UCSD-AML1 (cell line): ENCODE measurements around the gene MFSD1.
"Not testable (repeated sequence)": the region's sequence is repeated elsewhere in the genome, so short reads cannot be mapped to it uniquely, and the experiment has no call there.

Experiments
- DNase-seq: peaks from one replicate; lab custom pipeline; 2025; ENCODE audit not compliant: unreplicated experiment; lab: John Stamatoyannopoulos, UW

MFSD1 gene

DNA sequence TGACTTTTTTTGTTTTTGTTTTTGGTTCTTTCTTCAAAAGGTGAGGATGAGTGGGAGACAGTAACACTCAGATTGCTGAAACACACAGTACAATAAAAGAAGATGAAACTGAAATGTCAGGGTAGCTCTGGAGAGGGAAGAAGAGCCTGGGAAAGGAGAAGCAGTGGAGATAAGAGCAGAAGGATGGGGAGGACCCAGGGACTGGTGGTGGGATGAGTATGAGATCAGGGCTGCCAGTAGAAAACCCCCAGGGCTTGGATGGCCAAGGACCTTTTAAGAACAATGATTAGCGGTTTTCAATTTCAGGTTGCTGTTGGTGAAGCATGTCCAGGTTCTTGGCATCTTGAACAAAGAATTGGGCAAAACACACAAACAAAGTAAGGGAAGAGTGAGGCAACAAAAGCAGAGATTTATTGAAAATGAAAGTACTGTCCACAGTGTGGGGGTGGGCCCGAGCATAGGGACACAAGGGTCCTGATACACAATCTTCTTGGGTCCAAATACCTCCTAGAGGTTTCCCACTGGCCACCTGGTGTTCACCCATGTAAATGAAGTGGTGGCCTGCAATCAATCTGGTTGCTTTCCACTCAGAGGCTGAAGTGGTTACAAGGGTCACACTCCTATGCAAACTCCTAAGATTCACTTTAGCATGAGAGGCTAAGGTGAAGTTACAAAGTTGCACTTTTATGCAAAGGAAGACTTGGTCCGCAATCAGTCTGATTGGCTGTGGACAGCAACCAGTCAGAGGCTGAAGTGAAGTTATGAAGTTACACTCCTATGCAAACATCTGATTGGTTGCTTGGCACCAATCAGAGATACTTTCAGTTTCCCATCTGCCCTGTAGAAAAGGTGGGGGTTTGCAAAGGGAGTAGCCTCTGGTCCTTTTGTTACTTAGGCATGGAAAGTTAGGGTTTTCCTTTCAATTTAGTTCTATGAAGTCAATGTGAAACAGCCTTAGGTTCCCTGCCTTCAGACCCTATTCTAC is 26.1 kb upstream of the MFSD1 start:
- no peak for DNase-seq

DNA sequence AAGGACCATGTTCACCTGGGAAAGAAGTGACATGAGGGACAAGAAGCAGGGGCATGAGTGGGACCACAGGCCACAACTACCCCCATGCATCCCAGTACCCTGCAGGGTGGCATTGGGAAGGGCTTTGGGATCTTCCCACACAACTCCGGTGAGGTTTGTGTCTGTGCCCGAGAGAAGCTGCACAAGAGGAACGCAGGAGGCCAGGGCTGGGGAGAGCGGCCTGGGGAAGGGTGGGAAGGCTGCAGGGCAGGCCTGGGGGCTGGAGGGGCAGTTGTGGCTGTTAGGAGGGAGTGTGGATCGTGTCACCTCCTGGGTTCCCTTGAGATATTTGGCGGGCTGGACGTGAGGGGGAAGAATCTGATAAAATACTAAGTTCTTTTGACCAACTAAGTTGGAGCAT is 25.3 kb upstream of the MFSD1 start:
- no peak for DNase-seq

DNA sequence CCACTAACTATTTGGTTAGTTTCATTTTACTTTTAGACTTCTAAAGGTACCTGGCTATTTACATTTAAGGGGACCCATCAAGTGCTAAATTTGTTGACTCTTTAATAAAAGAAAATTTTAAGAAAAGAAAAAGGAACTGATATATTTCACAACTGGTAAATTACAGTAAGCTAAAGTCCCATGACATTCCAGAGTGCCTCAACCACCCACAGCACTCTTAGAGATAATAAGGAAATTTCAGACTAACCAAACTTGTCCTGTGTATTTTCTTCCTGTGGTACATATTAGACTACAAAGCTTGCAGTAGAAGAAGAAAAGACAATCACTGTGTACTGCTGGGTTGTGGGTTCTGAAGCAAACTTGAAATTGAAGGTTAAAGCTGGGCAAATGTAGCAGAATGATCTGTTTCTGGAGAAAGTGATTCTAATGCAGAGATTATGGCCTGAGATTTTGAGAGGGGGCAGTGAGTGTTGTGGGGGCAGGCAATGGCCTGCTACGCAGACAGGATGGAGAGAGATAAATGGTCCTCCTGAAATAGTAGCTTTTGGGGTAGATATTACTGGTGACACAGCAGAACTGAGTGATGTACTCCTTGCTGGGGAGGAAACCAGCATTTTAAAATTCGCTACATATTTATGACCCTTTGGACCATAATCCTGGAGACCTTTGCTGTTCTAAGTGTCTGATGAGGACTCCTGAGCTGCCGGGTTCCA is 24.5 kb upstream of the MFSD1 start:
- no peak for DNase-seq

DNA sequence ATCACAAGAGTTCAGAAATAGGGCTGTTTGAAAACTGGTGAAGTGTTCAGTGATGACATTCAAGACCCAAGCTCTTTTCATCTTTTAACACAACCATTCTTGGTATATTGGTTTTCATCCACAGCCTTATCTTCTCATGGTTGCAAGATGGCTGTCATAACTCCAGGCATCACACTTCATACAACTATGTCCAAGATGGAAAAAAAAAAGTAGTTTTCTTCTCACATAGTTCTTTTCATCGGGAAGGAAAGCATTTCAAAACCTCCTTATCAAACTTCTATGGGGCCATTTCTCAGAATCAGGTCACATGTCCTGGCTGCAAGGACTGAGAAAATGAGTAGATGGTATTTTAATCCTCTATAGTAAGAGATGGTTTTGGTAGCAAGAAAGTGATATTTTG is 21.1 kb upstream of the MFSD1 start:
- no peak for DNase-seq

DNA sequence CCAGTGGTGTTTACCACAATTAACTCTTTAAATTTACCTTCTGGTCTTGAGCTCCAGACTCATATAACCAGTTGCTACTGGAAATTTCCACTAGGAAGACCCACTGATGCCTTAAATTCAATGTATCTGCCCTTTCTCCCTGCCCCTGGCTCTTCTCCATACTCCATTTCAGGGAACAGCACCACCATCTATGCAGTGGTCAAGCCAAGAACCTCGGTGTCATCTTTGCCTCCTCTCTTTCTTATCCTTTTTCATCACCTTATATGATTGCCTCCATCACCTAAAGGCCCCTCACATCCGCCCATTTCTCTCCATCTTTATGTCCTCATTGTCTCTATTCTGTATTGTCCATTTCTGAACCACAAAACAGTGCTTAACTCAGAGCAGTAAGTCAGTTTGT is 20.7 kb upstream of the MFSD1 start:
- DNase-seq, result no peak

DNA sequence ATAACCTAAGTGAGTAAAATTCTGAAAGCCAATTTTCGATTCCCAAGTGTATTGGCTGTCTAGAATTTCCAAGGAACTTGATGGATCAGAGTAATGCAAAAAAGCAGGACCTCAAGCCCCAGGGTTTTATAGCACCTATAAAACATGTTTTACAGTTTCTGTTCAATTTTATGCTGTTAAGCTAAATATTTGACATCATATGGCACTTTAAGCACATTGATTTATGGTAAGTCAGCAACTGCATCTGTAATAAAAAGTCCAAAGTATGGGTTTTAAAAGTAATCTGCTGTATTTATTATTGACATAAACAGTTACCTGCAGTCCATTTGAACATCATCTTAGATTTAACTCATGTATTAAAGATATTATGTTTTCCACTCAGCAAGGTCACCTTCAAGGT is 20.0 kb upstream of the MFSD1 start:
- no peak for DNase-seq

DNA sequence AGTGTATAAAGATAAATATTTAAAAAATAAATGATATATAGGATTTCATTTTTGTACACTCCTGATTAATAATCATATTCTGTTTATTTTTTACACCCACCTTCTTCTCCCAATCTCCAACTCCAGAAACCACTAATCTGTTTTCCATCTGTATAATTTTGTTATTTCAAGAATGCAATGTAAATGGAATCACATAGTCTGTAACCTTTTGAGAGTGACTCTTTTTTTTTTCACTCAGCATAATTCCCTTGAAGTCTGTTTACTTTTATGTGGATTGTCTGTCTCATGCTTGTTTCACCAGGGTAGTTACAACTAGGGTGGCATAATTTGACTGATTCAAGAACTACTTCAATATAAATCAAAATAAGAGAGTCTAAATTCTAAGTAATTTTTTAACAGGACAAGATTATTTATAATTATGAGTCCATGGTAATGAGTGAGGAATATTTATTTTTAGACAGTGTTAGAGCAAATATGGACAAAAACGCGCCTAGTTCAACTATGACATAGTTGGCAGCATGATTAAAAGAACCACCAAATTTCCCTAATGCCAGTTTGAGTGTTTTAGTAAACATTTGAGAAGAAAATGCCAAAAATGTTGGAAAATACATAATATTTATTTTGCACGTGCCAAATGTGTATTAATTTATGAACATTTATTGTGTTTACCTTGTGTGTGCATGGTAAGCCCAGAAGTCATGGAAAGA is 19.4 kb upstream of the MFSD1 start:
- DNase-seq, result no peak

DNA sequence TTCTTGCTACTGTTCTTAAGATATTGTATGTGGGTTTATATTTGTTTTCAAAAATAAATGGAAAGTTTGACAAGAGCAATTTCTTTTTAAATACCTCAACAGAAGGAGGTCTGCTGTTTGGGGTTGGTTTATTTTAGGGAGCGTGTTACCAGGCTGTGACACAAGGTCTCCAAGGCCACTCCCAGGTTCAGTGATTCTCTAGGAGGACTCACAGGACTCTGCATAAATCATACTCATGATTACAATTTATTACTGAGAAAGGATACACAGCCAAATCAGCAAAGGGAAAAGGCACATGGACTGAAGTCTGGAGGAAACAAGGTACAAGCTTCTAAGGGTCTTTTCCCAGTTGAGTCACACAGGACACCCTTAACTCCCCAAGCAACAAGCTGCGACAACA is 18.8 kb upstream of the MFSD1 start:
- no peak for DNase-seq

DNA sequence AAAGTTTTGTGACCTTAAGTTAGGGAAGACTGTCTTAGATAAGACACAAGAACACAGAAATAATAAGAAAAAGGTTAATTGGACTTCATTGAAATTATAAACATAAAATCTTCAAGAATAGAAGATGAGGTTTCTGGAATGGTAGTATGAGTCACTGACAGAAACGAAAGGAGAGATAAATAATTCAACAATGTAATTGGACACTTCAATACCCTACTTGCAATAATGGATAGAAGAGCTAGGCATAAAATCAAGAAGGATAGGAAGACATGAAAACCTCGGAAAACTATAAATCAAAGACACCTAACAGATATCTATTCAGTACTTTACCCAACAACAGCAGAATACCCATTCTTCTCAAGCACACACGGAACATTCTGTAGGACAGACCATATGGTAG is 15.9 kb upstream of the MFSD1 start:
- DNase-seq, result no peak

DNA sequence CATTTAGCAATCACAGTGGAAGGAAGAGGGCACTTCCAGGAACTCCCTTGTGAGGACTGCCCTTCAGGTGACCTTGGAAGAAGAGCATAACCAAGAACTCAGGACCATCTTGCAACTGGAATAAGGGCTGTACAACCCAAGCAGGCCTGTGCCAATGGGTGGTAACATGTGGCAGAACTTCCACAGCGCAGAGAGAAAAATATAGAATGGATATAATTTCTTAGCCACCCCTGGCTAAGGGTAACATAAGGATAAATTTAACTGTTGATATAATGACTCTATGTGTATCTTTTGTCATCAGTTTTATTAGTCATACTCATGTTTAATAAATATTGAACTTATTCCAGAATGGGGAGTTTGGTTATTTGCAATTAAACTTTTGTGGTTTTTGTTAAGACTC is 13.4 kb upstream of the MFSD1 start:
- no peak for DNase-seq

DNA sequence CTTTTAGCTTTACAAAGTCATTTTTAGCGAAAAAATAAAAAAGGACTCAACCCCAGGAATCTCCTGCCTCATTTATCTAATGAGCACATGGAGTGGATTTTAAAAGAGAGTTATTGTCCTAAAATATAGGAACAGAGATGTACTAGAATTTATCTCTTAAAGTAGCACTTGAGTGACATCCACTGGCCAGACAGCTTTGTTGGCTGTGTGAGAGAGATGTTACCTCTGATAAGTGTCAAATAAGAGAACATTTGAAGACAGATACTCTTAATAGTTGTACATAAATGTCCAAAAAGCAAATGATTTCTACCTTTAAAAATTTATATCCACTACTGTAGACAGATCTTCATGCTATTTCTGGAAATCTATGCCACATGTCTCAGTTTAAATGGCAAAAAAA is 12.3 kb upstream of the MFSD1 start:
- DNase-seq, result no peak

DNA sequence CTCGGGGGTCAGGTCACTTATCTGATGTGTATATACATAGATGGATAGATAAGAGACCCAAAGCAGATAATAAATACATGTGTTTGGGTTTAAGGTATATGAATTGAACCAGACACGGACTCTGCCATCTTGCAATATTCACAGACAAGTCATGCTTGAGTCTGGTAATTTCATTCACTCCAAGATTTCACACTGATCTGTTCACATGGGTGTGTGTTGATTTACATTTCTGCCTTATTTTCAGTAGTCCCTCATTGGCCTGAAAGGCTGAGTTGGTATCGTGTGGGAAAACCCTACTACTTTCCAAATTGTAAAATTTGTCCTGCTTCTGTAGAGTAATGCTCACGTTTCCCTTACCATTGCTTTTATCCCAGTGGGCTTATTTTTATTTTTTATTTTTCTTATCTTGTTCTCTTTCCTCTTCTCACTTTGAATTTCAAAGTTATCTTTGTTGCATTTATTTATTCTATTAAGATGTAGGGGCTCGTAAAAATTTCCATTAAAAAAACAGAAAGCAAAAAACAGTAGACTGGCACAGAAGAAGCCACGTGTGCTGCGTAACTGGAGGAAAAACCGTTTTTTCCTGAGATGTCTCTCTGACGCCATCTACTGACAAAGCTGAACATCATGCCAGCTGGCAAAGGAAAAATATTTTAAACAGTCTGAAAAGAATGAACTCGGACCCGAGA is 10.8 kb upstream of the MFSD1 start:
- no peak for DNase-seq

DNA sequence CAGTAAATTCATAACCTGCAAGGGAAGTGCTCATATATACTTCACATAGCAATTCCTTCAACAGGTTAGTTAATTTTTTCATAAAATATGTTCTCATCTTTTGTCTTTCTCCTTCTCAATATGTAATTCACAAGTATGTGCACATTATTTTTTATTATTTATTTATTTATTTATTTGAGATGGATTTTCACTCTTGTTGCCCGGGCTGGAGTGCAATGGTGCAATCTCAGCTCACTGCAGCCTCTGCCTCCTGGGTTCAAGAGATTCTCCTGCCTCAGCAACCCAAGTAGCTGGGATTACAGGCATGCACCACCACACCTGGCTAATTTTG is 10.3 kb upstream of the MFSD1 start:
- DNase-seq, result not testable (repeated sequence)

DNA sequence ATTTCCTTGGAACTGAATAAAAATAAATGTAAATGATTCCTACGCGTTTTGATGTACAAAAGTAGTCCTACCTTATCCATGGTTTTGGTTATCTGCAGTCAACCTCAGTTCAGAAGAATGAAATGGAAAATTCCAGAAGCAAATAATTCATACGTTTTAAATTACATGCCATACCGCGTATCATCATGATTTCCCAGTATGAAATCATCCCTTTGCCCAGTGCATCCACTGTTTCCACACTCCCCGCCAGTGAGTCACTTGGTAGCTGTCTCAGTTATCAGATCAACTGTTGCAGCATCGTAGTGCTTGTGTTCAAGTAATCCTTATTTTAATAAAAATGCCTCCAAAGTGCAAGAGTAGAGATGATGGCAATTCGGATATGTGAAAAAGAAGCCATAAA is 9.1 kb upstream of the MFSD1 start:
- DNase-seq, result no peak

DNA sequence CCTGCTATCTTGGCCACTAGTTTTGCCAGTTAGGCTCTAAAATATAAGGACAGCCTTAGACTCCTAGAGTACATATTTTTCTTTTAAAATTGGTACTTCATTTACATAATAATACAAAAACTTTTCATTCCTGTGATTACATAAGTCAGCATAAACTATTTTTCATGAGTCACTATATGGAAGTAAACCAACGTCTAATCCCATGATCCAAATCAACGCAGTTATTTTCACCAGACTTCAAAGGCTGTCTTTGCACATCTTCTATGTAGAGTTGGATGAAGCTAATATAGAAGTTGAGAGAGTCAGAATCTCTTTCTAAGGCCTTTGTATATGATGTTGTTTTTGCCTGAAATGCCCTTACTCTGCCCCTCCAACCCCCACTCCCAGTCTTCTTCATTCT is 7.6 kb upstream of the MFSD1 start:
- DNase-seq, result no peak

DNA sequence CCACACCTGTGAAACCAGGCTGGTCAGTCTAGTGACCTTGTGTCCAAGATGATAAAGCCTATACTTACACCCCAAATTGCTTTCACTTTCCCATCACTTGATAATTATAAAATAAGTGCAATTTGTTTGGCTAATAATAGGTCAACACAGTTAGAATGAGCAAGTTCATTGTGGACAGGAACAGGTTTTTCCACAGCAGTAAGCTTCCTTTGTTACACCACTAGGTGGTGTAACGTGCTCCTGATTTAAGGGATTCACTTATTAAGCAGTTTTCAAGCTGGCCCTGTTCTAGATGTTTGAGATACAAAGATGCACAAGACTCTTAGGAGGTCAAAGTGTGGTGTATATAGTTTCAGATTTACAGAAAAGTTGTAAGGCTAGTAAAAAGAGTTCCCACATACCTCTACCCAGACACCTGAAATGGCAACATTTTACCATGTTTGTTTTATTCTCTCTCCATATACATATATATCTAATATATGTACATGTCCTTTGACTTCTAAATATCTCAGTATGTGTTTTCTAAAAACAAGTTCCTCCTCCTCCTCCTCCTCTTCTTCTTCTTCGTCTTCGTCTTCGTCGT is 6.8 kb upstream of the MFSD1 start:
- no peak for DNase-seq

DNA sequence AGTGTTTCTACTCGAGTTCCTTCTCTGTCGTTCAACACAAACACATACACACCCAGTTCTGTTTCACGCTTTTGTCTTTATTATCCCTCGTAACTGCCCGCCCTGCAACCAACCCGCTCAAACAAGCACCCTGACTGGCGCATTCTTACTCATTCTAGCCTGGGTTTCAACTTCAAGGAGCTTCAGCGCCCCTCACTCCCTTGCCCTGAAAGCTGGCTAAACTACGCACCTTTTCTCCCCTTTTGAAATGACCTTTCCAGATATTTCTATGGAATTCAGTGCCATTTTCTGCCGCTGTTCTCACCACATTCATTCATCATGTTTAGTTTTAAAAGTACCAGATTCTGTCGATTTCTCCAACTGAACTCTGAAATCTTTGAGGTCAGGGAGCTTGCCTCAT is 653 bp upstream of the MFSD1 start:
- no peak for DNase-seq

DNA sequence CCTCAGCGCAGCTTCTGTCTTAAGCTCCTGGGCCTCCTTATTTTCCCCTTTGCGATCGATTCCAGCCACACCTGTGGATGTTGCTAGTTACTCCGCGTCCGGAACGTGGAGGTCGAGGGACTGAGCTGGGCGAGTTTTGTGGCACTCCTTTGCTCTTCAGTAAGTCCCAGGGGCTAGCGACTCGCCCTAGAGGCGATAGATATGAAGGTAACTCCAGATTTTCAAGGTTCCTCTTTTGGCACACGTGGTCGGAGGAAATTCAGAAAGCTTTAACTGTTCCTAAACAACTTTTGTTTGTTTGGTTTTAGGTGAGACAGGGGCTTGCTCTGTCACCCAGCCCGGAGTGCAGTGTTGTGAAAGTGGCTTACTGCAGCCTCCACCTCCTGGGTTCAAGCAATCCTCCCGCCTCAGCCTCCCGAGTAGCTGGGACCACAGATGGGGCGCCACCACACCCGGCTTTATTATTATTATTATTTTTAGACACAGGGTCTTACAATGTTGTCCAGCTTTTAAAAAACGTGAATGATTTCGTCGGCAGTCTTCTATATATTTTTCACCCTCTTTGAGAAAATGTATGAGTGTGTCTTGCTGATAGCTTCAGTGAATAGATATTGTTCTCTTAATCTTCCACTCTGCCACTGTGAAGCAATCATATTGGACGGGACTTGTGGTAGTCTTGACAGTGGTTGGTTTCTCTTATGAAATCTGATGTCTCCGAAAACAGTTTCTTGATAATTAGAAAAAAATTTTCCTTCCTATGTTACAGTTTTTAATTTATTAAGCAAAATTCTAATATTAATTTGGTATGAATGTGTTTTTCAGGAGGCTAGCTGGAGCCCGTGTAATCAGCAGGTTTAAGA is 785 bp downstream of the MFSD1 start:
- DNase-seq, result peak; percentile 67

DNA sequence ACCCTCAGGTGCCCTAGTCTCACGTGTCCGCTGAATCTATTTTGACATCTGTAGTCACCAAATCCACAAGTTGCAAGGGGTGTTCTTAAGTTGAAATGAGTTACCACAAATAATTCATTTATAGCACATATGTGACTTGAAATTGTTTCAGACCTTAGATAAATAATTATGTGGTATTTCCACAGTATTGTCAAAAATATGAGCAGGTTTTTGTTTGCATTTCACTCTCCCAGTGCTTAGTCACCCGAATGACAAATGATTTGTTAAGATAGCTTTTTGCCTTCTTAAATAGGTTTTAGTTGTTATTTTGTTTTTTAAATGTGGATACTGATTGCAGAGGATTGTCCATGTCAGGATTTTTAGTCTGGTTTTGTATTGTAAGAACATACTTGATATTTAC is 2.6 kb downstream of the MFSD1 start:
- no peak for DNase-seq

DNA sequence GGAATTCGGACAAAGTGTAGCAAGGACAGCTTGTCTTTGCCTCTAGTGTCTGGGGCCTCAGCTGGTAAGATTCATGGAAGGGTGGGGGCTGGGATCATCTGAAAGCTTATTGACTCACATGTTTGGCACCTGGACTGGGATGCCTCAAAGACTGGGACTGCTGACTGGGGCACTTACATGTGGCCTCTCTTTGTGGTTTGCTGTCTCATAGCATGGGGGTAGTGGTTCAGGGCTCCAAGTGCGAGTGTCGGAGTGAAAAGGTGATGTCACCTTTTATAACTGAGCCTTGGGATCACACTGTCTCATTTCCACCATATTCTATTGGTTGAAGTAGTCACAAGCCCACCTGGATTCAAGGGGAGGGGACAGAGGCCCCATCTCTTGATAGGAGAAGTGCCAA is 6.8 kb downstream of the MFSD1 start:
- DNase-seq, result no peak
